ENCODE measurements around the gene F10. TPM values are rescaled to one million over a fixed set of nuclear protein-coding genes. Genes with fewer than 3 reads are reported as not detected.
"Not testable (repeated sequence)": the region's sequence is repeated elsewhere in the genome, so short reads cannot be mapped to it uniquely, and the experiment has no call there.

F10 gene
- polyA plus RNA-seq, 4 donors: 17.8 to 26.6 (median 21.3) TPM

DNA sequence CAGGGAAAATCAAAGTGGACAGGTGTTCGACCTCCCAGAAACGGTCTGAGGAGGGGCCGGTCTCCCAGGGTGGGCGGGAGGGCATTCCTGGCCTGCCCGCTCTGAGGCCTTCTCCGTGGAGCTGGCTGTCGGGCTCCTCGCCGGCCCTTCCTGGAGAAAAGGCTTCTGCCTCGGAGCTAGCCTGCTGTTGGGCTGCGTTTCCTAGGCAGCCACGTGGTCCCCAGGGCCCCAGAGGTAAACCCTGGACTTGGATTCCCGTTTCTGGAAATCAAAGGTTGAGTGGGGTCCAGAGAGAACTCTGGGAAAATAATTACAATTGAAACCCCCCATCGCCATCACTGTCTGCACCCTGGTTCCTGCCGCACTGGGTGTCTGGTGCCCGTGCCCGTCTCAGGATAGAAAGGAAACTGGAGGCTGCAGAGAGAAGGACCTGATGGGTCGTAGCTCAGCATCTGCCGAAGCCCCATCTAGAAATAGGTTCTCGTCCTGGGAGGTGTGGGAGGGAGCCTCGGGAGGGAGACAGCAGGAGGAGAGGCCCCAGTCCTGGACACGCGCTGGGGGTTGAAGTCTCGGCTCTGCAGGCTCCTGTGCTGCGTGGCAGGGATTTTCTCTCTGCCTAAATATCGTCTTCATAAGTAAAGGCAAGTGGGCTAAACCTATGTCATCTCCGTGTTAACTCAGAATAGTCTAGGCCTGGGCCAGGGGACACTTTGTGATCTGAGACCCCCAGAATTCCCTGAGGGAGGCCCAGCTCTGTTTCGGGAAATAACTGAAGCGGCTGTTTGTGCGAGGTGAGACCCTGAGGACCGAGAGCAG, 28.2 kb downstream of the F10 start:
- no peak for DNase-seq (ENCODE audit: low read depth in 4 of 4, low spot score in 3 of 4)

- DNase-seq (ENCODE audit: low read depth in 4 of 4, low spot score in 3 of 4): no peak
Observed at GRCh38 chr13:113151745-113152690, 29.4 kb downstream of the F10 start.

DNA sequence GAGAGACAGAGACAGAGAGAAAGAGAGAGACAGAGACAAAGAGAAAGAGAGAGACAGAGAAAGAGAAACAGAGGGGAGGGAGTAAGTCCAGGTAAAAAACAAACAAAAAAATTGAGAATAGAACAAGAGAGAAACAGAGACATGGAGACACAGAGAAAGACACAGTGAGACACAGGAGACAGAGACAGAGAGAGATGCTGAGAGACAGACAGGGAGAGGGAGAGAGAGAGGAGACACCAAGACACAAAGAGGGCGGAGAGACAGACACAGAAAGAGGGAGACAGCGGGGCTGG, 30.0 kb downstream of the F10 start:
- no peak for DNase-seq (ENCODE audit: low read depth in 4 of 4, low spot score in 3 of 4)

- DNase-seq (ENCODE audit: low read depth in 4 of 4, low spot score in 3 of 4): peak in 1 of 4 donors; percentile 31
Observed at GRCh38 chr13:113152984-113153809, 30.6 kb downstream of the F10 start.

- DNase-seq (ENCODE audit: low read depth in 4 of 4, low spot score in 3 of 4): peak in 2 of 4 donors; percentile 35 to 43
Observed at GRCh38 chr13:113153810-113154748, 31.5 kb downstream of the F10 start.

DNA sequence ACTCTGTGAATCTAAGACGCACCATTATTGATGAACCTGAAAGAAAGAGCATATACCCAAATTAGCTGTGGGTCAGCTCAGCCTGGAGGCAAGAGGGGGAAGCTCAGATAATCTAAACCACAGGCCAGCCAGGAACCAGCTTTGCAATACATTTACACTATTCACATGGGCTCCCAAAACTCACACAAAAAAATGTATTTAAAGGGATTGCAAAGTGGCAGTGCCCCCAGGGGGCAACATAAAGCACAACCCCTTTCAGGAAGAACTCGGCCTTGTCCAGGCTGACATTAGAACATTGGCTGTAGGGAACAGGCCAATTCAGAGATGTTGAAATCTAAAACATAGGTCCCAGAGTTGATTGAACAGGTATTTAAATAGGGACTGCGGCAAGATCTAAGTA, 32.6 kb downstream of the F10 start:
- no peak for DNase-seq (ENCODE audit: low read depth in 4 of 4, low spot score in 3 of 4)

GRCh38 chr13:113155982-113156655, 33.5 kb downstream of the F10 start:
- DNase-seq (ENCODE audit: low read depth in 4 of 4, low spot score in 3 of 4): no peak

DNA sequence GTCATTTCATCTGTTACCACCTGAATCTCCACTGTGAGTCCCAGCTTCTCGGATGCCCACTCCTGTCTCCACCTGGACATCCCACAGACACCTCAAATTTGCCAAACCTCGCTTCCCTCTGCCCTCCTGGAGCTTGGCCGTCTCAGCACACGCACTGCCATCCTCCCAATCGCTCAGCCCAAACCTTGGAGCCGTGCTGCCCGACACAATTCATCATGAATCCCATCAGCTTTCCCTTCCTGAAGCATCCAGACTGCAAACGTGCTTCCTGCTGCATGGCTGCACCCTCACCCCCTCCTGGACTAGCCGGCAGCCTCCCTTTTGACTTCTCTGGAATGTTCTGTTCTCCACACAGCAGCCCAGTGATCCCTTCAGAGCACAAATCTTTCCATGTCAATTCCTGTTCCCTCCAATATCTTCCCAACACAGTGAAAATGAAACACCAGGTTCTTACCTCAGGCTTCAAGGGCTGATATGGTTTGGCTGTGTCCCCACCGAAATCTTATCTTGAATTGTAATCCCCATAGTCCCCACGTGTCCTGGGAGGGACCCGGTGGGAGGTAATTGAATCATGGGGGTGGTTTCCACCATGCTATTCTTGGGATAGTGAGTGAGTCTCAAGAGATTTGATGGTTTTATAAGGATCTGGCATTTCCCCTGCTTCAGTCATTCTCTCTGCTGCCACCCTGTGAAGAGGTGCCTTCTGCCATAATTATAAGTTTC, 34.8 kb downstream of the F10 start:
- no peak for DNase-seq (ENCODE audit: low read depth in 4 of 4, low spot score in 3 of 4)

GRCh38 chr13:113157929-113158747, 35.5 kb downstream of the F10 start, which contains the start of gene PROZ:
PROZ (plus strand) TSS chr13:113158648; CDS start chr13:113158661, 13 bp downstream.
- no peak for DNase-seq (ENCODE audit: low read depth in 4 of 4, low spot score in 3 of 4)

DNA sequence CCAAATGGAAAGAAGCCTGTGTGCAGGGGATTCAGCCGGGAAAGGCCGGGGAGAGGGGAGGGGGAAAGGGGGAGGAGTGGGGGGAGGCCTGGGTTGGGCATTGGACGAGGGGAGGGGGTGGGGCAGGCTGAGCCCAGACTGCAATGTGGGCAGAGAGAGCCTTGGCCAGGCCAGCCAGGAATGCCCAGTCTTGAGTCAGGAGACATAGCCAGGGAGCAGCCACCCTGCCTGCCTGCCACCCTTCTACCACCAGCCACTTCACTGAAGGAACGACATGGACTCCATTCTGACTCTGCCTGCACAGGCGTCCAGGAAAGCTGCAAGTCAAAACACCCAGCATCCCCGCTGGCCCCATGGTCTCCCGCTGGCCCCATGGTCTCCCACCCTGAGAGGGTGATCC, 36.3 kb downstream of the F10 start:
- DNase-seq (ENCODE audit: low read depth in 4 of 4, low spot score in 3 of 4): no peak

- DNase-seq (ENCODE audit: low read depth in 4 of 4, low spot score in 3 of 4): no peak
Observed at GRCh38 chr13:113159701-113160100, 37.1 kb downstream of the F10 start.

GRCh38 chr13:113160983-113161382, 38.4 kb downstream of the F10 start:
- DNase-seq (ENCODE audit: low read depth in 4 of 4, low spot score in 3 of 4): no peak

- DNase-seq (ENCODE audit: low read depth in 4 of 4, low spot score in 3 of 4): no peak
Observed at GRCh38 chr13:113161433-113161832, 38.8 kb downstream of the F10 start.

DNA sequence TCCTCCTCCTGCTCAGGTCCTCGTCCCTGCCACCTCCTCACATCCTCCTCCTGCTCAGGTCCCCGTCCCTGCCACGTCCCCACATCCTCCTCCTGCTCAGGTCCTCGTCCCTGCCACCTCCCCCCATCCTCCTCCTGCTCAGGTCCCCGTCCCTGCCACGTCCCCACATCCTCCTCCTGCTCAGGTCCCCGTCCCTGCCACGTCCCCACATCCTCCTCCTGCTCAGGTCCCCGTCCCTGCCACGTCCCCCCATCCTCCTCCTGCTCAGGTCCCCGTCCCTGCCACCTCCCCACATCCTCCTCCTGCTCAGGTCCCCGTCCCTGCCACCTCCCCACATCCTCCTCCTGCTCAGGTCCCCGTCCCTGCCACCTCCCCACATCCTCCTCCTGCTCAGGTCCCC, 39.4 kb downstream of the F10 start:
- DNase-seq (ENCODE audit: low read depth in 4 of 4, low spot score in 3 of 4): not testable (repeated sequence)

DNA sequence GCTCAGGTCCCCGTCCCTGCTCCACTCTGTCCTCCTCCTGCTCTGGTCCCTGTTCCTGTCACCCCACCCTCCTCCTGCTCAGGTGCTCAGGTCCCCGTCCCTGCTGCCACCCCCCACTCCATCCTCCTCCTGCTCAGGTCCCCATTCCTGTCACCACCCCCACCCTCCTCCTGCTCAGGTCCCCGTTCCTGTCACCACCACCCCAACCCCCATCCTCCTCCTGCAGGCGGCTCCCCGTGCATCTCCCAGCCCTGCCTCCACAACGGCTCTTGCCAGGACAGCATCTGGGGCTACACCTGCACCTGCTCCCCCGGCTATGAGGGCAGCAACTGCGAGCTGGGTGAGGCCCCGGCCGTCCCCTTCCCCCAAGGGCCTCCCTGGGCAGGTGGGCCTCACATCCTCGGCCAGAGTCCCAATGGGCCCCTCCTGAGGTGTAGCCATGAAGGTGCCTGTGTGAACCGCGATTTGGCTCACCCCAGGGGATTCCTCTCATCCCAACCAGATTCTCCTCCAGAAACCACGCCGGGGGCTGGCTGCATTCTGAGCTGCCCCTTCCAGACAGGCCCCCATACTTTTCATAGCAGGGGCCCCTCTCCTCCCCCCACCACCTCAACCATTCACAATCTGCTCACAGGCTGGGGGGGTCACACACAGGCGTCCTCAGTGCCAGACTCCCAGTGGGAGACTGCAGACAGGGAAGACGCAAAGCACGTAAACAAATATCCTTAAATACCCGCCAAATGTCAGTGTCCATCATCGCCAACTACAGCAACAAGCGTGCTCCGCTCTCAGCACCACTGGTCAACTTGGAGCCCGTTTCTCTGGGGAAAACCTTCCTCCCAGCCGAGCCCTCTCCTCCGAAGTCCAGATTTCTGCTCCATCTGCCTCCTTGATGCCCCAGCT, 40.4 kb downstream of the F10 start:
- DNase-seq (ENCODE audit: low read depth in 4 of 4, low spot score in 3 of 4): no peak

DNA sequence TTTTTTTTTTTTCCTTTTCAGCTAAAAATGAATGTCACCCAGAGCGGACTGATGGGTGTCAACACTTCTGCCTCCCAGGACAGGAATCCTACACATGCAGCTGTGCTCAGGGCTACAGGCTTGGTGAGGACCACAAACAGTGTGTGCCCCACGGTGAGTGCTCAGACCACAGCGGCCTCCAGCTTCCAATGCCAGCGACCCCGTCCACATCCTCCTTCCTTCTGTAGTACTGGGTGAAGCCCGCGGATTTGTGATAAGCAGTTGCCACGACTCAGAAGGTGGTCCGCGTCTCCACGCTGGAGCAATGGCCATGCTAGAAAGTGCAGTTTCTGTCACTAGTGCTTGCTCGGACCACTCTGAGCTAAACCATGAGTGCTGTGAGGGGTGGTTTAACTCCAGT, 41.9 kb downstream of the F10 start:
- no peak for DNase-seq (ENCODE audit: low read depth in 4 of 4, low spot score in 3 of 4)

DNA sequence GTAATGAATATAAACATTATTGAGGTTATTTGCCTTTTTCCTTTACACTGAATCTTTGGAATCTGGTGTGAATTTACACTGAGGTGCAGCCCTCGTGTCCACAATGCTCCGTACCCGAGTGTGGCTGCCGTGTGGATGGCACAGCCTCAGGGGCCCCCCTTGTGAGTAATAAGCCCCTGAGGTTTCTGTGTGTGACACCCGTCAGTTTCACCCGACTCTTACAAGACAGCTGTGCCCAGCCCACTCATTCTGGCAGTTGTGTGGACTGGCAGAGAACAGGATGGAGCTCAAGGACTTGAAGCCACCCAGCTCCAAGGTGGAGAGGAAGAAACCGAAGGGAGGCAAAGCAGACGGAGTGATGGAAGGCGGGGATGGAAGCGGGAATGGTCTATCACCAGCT, 43.7 kb downstream of the F10 start:
- DNase-seq (ENCODE audit: low read depth in 4 of 4, low spot score in 3 of 4): no peak

Measured in right renal pelvis (tissue), 4 donors.